HG03432 (cell line): ENCODE measurements around the gene SH3GLB1.

Experiments
- ATAC-seq: cut with Tn5 transposase; IDR thresholded peaks from one replicate; pipeline ENCODE4 v1.9.1; 2021; ENCODE audit warnings: mild to moderate bottlenecking, moderate library complexity; ENCODE audit not compliant: unreplicated experiment

The SH3GLB1 gene

DNA sequence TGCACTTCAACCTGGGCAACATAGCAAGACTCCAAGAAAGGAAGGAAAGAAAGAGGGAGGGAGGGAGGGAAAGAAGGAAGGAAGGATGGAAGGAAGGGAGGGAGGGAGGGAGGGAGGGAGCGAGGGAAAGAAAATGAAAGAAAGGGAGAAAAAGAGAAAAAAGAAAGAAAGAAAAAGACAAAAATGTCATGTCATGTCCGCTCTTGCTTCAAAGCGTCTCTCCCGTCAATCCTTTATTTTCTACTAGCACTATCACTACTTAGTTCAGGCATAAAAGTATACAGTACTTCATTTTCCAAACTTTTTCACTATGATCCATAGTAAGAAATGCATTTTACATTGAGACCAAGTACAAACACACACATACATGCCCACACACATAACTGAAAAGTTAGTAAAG is 64.7 kb downstream of the SH3GLB1 start:
- no peak for ATAC-seq

DNA sequence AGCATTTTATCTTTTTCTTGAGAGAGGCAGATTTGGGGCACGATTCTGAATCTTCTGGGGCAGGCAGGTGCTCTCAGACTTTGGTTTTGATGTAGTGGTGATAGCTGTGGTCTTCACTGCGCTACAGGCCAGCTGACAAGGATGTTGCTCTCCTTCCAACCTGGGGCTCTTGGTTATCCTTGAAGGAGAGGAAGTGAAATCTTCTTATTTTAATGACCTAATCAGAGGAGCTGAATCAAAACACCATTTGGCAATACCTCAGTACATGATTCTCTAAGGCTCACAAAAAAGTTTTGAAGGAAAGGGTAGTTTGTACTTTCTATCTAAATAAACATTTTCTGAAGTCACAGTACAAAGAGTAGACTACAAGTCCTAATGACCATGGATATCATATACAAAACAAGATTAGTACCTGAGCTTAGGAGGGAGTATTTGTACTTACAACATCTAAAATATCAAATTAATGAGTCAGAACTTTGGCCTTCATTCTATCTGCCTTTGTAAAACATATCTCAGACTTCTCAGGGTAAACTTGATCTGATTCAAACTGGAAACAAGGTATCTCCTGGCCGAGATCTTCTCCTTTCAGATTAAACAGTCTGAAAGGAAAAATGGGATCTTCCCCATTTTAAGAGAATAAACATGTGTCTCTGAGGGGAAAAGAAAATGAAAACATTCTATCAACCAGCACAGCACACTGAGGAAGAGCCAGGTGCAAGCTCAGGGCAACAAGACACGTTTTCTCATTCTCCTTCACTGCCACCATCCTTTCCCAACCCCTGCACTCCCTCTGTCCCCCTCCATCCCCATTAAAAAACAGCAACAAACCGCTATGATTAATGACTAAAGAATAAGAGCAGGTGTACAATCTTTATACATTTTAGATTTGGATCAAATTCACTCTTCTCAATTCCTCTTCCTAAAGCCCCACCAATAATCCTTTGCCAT is 69.2 kb downstream of the SH3GLB1 start:
- ATAC-seq = peak; percentile 21

DNA sequence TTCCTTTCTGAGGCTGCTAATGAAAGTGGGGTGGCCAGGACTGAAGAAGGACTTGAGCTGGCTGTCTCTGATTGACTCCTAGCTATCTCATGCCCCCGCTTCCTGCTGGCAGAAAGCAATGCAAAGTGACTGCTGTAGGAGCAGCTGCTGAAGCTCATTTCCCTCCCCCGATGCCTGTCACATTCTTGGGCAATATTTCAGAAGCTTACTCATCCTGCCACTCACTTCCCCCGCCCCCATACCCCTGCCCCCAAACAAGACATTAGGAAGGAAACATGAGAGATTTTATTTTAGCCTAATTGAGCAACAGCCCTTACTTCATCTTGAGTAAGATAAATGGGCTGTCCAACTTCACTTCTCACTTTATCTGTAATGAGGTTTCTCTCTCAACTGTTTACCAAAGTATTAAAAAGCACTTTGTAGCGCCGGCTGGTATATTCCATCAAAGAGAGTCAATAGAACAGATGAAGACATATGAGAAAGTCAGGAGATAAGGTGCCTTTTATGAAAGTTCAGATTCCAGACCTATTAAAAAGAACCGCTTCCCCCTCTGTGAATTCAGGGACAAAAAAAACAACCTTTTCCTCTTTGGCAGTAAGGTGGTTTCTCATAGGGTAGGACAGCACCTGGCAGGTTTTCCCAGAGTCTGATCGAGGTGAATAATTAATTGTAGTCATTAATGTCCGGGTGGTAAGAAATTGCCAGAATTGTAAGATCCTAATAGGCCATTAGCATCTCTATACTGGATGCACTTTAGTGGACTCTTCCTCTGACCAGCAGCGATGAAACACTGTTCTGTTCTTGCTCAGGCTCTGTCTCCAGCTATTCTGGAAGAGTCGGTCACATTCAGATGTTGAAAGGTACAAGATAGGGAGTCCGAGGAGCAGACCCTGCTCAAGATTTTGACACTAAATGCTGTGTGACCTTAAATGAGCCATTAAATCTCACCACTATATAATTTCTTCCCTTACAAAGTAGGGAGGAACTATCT is 70.2 kb downstream of the SH3GLB1 start:
- peak; percentile 99 for ATAC-seq

DNA sequence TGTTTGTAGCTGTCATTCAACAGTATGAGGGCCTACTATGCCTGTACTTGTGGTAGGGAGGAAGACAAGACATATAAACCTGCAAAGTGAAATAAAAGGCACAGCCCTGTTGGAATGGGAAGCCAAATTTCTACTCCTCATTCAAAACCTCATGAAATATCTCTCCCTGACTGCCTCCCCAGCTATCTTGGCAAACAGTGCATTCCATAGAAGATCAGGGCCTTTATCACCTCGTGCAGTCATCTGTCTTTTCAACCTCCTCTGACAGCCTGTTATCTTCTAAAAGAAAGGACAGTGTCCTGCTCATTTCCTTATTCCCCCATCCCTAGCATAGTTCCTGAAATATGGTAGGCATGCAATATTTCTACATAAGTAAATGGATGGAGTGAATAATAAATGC is 71.0 kb downstream of the SH3GLB1 start:
- no peak for ATAC-seq

DNA sequence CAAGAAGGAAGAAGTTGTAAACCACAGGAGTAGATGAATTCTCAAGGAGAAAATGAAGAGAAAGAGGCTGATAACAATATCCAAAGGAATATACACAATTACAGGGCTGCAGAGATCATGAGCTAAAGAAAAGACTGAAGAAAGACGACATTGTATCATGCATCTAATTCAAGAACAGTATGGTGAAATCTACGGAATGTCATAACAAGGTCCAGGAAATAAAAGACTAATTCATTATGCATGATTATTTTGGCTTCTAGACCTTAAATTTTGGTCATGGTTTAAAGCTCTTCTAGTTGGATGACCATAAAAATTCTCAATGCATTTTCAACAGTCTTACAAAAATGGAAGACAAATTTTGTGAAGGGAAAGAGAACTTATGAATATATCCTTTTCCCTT is 71.7 kb downstream of the SH3GLB1 start:
- ATAC-seq = no peak

DNA sequence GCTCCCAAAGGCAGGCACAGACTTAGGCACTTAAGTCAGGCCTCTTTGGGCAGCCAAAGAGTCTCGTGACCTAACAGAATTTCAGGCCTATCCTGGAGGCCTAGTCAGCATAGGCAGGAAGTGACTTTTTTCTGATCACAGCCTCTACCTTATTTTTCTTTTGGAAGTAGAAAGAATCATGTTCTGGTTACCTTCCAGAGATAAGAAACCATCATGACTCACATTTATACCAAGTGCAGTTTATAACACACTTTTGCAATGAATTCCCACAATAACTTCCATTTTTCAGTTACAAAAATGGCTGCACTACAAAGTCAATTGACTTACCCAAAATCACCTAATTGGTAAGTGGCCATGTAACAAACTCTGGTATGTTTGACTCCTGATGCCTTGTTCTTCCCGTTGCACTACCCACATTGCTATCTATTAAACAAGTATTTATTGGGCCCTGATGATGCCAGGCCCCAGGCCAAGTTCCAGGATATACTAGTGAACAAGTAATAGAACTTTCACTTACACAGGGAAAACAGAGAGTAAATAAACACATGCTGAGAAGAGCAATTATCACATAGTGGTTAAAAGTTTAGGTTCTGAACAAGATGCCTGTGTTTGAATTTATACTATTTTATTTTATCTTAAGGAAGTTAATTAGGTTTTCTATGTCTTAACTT is 74.3 kb downstream of the SH3GLB1 start:
- ATAC-seq = no peak

DNA sequence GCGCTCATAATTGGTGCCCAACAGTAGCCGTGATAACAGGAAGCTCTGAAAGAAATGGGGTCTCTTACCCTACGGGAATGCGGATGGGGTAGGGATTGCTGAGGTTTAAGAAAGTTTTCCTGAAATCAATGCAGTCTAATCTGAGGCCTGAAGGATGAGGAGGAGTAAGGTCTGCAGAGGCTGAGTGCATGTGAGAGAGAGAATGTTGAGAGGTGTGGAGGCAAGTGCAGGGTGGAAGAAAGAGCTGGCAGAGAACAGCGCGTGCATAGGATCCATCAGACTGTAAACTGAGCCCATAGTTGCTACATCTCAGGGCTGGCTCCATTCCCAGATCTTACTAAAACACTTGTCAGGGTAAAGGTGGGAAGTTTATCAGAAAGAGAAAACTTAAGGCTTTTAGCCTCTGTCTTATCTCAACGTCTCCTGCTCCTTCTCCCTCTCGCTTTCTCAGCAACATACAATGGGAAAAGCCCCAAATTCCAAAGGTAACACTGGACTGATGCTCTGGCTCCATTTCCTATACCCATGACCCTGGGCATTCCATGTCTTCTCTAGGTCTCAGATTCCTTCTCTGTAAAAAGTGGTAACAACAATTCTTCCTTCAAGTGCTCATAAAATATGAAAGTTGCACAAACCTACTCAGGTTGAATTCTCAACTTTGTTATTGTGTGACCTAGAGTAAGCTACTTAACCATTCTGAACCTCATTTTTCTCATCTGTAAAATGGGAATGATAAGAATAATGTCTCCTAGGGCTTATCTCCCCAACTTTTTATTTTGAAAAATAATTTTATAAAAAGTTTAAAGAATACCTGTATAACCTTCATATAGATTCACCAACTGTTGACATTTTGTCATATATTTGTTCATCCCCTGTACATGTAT is 75.2 kb downstream of the SH3GLB1 start:
- ATAC-seq = no peak

DNA sequence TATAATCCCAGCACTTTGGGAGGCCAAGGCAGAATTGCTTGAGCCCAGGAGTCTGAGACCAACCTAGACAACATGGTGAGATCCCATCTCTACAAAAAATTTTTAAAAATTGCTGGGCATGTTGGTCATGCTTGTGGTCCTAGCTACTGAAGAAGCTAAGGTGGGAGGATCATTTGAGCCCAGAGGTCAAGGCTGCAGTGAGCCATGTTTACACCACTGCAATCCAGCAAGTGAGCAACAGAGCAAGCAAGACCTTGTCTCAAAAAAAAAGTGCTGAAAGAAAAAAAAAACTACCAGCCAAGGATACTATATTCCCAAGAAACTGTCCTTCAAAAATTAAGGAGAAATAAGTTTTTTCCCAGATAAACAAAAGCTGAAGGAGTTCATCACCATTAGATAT is 78.1 kb downstream of the SH3GLB1 start:
- ATAC-seq = no peak

DNA sequence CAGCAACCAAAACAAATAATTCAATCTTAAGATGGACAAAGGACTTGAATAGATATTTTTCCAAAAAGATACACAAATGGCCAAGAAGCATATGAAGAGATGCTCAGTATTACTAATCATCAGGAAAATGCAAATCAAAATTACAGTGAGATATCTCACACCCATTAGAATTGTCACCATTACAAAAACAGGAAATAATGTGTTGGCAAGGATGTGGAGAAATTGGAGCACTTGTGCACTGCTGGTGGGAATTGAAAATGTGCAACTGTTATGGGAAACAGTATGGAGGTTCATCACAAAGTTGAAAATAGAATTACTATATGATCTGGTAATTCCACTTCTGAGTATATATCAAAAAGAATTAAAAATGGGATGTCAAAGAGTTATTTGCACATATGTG is 83.2 kb downstream of the SH3GLB1 start:
- no peak for ATAC-seq

DNA sequence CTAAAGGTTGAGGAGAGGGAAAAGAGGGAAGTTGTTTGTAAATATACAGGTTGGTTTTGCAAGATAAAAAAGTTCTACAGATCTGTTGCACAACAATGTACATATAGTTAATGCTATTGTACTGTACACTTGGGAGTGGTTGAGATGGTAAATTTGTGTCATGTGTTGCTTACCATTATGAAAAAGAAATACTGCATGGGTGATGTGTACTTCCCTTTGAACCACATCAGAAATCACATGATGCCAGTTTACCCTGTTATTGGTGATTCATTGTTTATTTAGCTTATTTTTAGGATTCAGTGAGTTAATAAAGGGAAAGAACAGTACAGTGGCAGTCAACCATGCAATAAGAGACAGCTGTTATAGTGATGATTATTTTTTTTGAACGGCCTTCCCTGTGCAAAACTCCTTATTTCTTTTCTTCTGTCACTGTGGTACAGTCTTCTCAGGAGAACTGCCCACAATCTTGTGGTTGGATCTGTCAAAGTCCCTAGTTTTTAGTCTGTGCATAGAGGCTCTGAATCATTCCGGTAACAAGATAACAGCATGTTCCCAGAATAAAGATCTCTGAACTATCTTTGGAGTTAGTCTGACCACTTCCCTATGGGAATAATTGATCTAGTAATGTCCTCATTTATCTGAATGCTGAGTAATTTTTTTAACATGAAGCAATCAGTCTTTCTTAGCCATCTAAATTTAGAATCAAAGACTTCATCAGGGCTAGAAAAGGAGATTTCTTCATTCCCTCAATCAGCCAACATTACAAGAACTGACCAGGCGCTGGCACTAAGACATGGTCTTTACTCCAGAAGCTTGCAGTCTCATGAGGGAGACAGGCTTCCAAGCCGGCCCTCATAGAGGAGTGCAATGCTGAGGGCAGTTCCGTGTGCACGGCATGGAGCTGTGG is 84.2 kb downstream of the SH3GLB1 start:
- peak; percentile 68 for ATAC-seq

DNA sequence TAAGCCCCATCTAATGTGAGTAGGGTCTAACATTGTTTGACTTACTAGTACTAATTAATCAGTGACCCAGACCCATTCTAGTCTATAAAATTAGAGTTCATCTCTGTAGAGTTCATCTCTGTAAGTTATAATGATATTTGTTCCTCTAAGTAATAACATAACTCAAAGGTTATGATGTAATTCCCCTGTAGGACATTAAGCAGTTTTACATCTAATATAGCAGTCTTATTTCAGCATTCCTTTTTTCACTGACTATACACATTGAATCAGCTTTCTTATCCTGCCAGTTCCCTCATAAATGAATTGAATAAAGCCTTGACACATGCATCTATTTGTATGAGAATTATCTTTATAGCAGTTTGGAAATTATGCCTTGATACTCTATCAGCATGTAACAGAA is 90.9 kb downstream of the SH3GLB1 start:
- no peak for ATAC-seq
